GM12878 (cell line): Measurements from ENCODE around the gene IL36RN. TPM values are rescaled to one million over a fixed set of nuclear protein-coding genes. Genes with fewer than 3 reads are reported as not detected.

ENCODE experiments used
- ATAC-seq: fragments of 200-7000 bp; cut with Tn5 transposase; 3 replicates; pipeline ENCODE4 v1.9.1; 2020; ENCODE audit warnings: mild to moderate bottlenecking, moderate library complexity
- BruUV-seq: library from RNA; stranded (reverse); fragments of 400-500 nt; replicated peaks from 2 replicates; lab custom pipeline; 2021; lab: Mats Ljungman, UMichigan
- CTCF ChIA-PET: fragments of 300-600 bp; sonication (Branson Sonifier 250); formaldehyde crosslinking; extraction: SDS; loops from one replicate; lab custom pipeline; 2021; ENCODE audit warnings: inconsistent platforms; lab: Yijun Ruan, JAX
- POLR2A ChIA-PET: fragments of 350-600 bp; formaldehyde crosslinking; extraction: SDS; loops from one replicate; lab custom pipeline; 2021; ENCODE audit warnings: inconsistent platforms; lab: Charles Lee
- RAD21 ChIA-PET: fragments of 300-600 bp; sonication (Branson Sonifier 250); formaldehyde crosslinking; loops from one replicate; lab custom pipeline; 2023; ENCODE audit warnings: antibody characterized with exemption; ENCODE audit not compliant: unreplicated experiment; lab: Charles Lee
- SMC1A ChIA-PET: fragments of 300-600 bp; sonication (Branson Sonifier 250); formaldehyde crosslinking; loops from one replicate; lab custom pipeline; 2023; ENCODE audit not compliant: unreplicated experiment, uncharacterized antibody; lab: Charles Lee
- DNase-seq: peaks from one replicate; pipeline ENCODE4 v3.0.0-alpha.2; 2011; ENCODE audit warnings: low read depth, low spot score
- FAIRE-seq: peaks from 3 replicates; lab custom pipeline; 2011; peaks lifted over from hg19 to GRCh38; lab: Jason Lieb, UNC
- H2AFZ ChIP-seq: 2 replicates; pipeline ENCODE4 v1.6.0; 2011; ENCODE audit warnings: low read depth, low read length, control low read depth; ENCODE audit not compliant: control insufficient read depth
- H3K27ac ChIP-seq: 2 replicates; pipeline ENCODE4 v1.5.1; 2011; ENCODE audit warnings: control low read depth; ENCODE audit not compliant: control insufficient read depth, insufficient read depth
- H3K27me3 ChIP-seq, 2 experiments: replicated peaks in 1 of 2; 2 replicates each; pipeline versions ENCODE4 v1.6.0 to v1.6.1; 2011; ENCODE audit warnings: low read length in 1 of 2; ENCODE audit not compliant: control insufficient read depth in 2 of 2, insufficient read depth in 2 of 2
- H3K36me3 ChIP-seq, 2 experiments: 2 replicates each; pipeline ENCODE4 v1.5.1; 2011; ENCODE audit warnings: low read length in 1 of 2; ENCODE audit not compliant: control insufficient read depth in 2 of 2, insufficient read depth in 2 of 2
- H3K4me1 ChIP-seq: 2 replicates; pipeline ENCODE4 v1.6.1; 2011; ENCODE audit warnings: mild to moderate bottlenecking, low read length, moderate library complexity, mixed read lengths; ENCODE audit not compliant: control insufficient read depth, insufficient read depth
- H3K4me2 ChIP-seq: 2 replicates; pipeline ENCODE4 v1.6.0; 2011; ENCODE audit warnings: control low read depth; ENCODE audit not compliant: control insufficient read depth, insufficient read depth
- H3K4me3 ChIP-seq: fragments of 200-600 bp; sonication (generic); 2 replicates; pipeline ENCODE4 v1.5.1; 2016
- H3K79me2 ChIP-seq: 2 replicates; pipeline ENCODE4 v1.6.0; 2011; ENCODE audit warnings: low read length; ENCODE audit not compliant: control insufficient read depth, insufficient read depth
- H3K9ac ChIP-seq: 2 replicates; pipeline ENCODE4 v1.8.0; 2011; ENCODE audit warnings: low read length, control low read depth, mixed read lengths; ENCODE audit not compliant: control insufficient read depth, insufficient read depth
- H3K9me3 ChIP-seq: replicated peaks from 3 replicates; pipeline ENCODE4 v1.5.1; 2011; ENCODE audit warnings: mild to moderate bottlenecking, low read length; ENCODE audit not compliant: control insufficient read depth, insufficient read depth
- H4K20me1 ChIP-seq: 2 replicates; pipeline ENCODE4 v1.6.0; 2011; ENCODE audit not compliant: control insufficient read depth, insufficient read depth
- BRCA1 ChIP-seq: IDR thresholded peaks from 2 replicates; pipeline ENCODE4 v1.6.1; 2011; ENCODE audit warnings: low read depth, low read length, improper control_type of control experiment
- NFYA ChIP-seq: IDR thresholded peaks from 2 replicates; pipeline ENCODE4 v1.6.1; 2011; ENCODE audit warnings: low read depth, mild to moderate bottlenecking, low read length, improper control_type of control experiment, borderline replicate concordance
- NR2C2 ChIP-seq: IDR thresholded peaks from 2 replicates; pipeline ENCODE4 v1.6.1; 2011; ENCODE audit warnings: borderline replicate concordance, low read depth; ENCODE audit not compliant: control insufficient read depth, insufficient read length
- POU2F2 ChIP-seq: IDR thresholded peaks from 3 replicates; pipeline ENCODE4 v1.6.1; 2011; ENCODE audit warnings: low read depth, mild to moderate bottlenecking, low read length, borderline replicate concordance
- RAD51 ChIP-seq: fragments of 450-650 bp; IDR thresholded peaks from 2 replicates; pipeline ENCODE4 v1.6.1; 2016; ENCODE audit warnings: moderate library complexity, mild to moderate bottlenecking, inconsistent platforms
- RBBP5 ChIP-seq: fragments of 200-600 bp; sonication (generic); conservative IDR thresholded peaks from 2 replicates; pipeline ENCODE4 v1.6.1; 2016
- WGBS: methylation state at CpG from one replicate; pipeline ENCODE4 v1.1.6; 2016; ENCODE audit warnings: low lambda C conversion rate; ENCODE audit not compliant: insufficient replicate concordance, insufficient coverage; ENCODE audit errors: missing lambda C conversion rate; 5-methylcytosine and 5-hydroxymethylcytosine counted together
- in situ Hi-C: fragments of 300-500 bp; cut with MboI; formaldehyde crosslinking; loops from 9 replicates; pipeline ENCODE4 v1.14.3; 2018; ENCODE audit warnings: mixed read lengths
- intact Hi-C: fragments of 100-400 bp; cut with micrococcal nuclease; formaldehyde crosslinking; loops from one replicate; pipeline ENCODE4 v1.14.2; 2022; ENCODE audit not compliant: unreplicated experiment
- polyA plus RNA-seq, 11 experiments: library from polyadenylated mRNA; depleted of rRNA in 4 of 11; unstranded in 6 of 11; stranded (reverse) in 5 of 11; fragments of >200 nt; fragmentation: Nextera tagmentation in 4 of 11; fragmentation: Illumina TruSeq in 1 of 11; extraction: Ambion mirVana in 4 of 11; extraction: Trizol in 1 of 11; gene quantifications; 1 replicate in 1 of 11; 2 replicates in 10 of 11; pipeline versions ENCODE4 v1.2.1 to v1.2.3, GENCODE V29; 2011 to 2016; ENCODE audit warnings: inconsistent platforms in 2 of 11, missing spikeins in 2 of 11, low read depth in 1 of 11
- total RNA-seq, 4 experiments: library from RNA; depleted of rRNA in 3 of 4; stranded (reverse); fragments of >200 nt in 3 of 4; fragmentation: Illumina TruSeq in 1 of 4; extraction: Trizol in 1 of 4; gene quantifications; 2 replicates each; pipeline versions ENCODE4 v1.2.1 to v1.2.3, GENCODE V29; 2013 to 2021
- TF ChIP-seq, protein P1 (sequence below): IDR thresholded peaks from 2 replicates; pipeline ENCODE4 v1.6.1; 2011; ENCODE audit warnings: borderline replicate concordance, low read depth, mild to moderate bottlenecking, moderate library complexity, mixed read lengths, low read length; ENCODE audit not compliant: insufficient read depth; ENCODE audit errors: extremely low read length

IL36RN gene
- total and polyA plus RNA-seq, 10 of the 15 experiments (the other 5 are each of a cell fraction or from before 2014, with no cell fraction given): not detected

- Histone ChIP-seq H3K4me2 (no peak overlapping the region), H3K4me3 (no peak overlapping the region), H4K20me1 (no peaks in the 10 kb centered on the region), H3K27ac (no peak overlapping the region), H3K4me1 (peaks cover 13% of the 10 kb centered on the region), H3K27me3 (no peaks in the 10 kb centered on the region), H3K79me2 (no peaks in the 10 kb centered on the region), H3K9ac (no peak overlapping the region), H3K36me3 (no peaks in the 10 kb centered on the region), H3K9me3 (no peaks in the 10 kb centered on the region), H2AFZ (no peak overlapping the region)
- WGBS: 77% methylated on average over 8 of the region's 8 CpGs
- CTCF ChIA-PET: interaction anchor here (4.2 kb wide), 1 partner anchor 25 kb away, joined by 30 read pairs; no protein-coding TSS in a partner anchor
- POLR2A ChIA-PET: no interaction called here
- in situ Hi-C loops: no loop called here
- RAD21 ChIA-PET: no interaction called here
- DNase-seq (no peak), FAIRE-seq (no peak), ATAC-seq (no peak)
- TF ChIP-seq, protein P1, sequence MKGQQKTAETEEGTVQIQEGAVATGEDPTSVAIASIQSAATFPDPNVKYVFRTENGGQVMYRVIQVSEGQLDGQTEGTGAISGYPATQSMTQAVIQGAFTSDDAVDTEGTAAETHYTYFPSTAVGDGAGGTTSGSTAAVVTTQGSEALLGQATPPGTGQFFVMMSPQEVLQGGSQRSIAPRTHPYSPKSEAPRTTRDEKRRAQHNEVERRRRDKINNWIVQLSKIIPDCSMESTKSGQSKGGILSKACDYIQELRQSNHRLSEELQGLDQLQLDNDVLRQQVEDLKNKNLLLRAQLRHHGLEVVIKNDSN: no peak
- TF ChIP-seq RBBP5 (no peak), RAD51 (no peak), NR2C2 (no peak), POU2F2 (no peak), NFYA (no peak), BRCA1 (no peak)
- intact Hi-C loops: no loop called here
- BruUV-seq: no TSS peak
- SMC1A ChIA-PET: interaction anchor here (1.0 to 2.9 kb wide), 3 partner anchors 8 to 30 kb away, joined by 3 to 14 read pairs (median 4); no protein-coding TSS in a partner anchor
These were observed 53.4 kb downstream of the IL36RN start for GRCh38 chr2:113112441-113112840.
